Measurements from ENCODE around the gene MYH11.

DNA sequence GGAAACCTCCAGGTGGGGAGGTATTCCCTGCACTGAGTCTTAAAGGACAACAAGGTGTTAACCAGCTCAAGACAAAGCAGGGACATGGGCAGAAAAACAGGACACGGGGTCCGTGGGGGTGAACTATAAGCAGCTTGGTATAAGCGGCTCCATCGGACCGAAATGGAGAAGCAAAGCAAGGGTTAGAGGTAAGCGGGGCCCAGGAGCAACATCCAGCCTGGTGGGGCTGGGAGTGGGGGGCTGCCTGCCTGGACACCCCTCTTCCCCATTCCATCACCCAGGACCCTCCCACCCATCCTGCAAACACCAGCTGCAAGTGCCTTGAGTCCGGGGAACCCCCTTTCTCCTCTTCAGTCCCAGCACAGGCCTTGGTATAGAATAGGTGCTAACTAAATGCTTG, 29.5 kb downstream of the MYH11 start:
- TF ChIP-seq EZH2 (IDR thresholded peaks at IDR 0.05; ENCODE audit: borderline replicate concordance, low read length) (no peak), CTCF (IDR thresholded peaks at IDR 0.05; ENCODE audit: low read length) (no peak)

All from OCI-LY1 (cell line).